Measurements from ENCODE around the gene IKBKG. TPM values are rescaled to one million over a fixed set of nuclear protein-coding genes. Genes with fewer than 3 reads are reported as not detected.

IKBKG gene
- total and polyA plus RNA-seq, 7 donors = 9.2 to 28.9 (median 15.5) TPM

Small RNAs within 50 kb of the gene (small RNA-seq; reads per million reads assigned to genes)
- gene AC244090.1 = 0 reads per million in 3 donors

Other genes starting within 250 kb of the IKBKG start
- 1,000 to 10,000 TPM; 2,494 to 9,435 (median 5,341) TPM for gene FLNA, start 173.0 kb upstream of the IKBKG start, total RNA-seq
- gene FLNA, start 173.0 kb upstream of the IKBKG start, polyA plus RNA-seq = 100 to 1,000 TPM in 1 of 3 donors, 10 to 100 TPM in 2; 27.0 to 442 (median 42.0) TPM
- gene EMD, start 168.3 kb upstream of the IKBKG start, total RNA-seq = 10 to 100 TPM; 44.3 to 66.8 (median 48.6) TPM
- 10 to 100 TPM; 40.7 to 87.9 (median 42.6) TPM for gene EMD, start 168.3 kb upstream of the IKBKG start, polyA plus RNA-seq
- 1,000 to 10,000 TPM; 3,138 to 8,651 (median 6,770) TPM for gene RPL10, start 149.2 kb upstream of the IKBKG start, total RNA-seq
- gene RPL10, start 149.2 kb upstream of the IKBKG start, polyA plus RNA-seq = 1,000 to 10,000 TPM; 4,760 to 8,094 (median 5,003) TPM
- 10 to 100 TPM; 10.9 to 21.8 (median 16.6) TPM for gene DNASE1L1, start 138.4 kb upstream of the IKBKG start, total RNA-seq
- 10 to 100 TPM; 15.5 to 25.7 (median 17.4) TPM for gene DNASE1L1, start 138.4 kb upstream of the IKBKG start, polyA plus RNA-seq
- gene TAFAZZIN, start 136.1 kb upstream of the IKBKG start, total RNA-seq = 10 to 100 TPM; 35.7 to 58.2 (median 36.6) TPM
- 10 to 100 TPM in 1 of 3 donors, 1 to 10 TPM in 2; 8.4 to 48.0 (median 9.2) TPM for gene TAFAZZIN, start 136.1 kb upstream of the IKBKG start, polyA plus RNA-seq
- 10 to 100 TPM; 16.5 to 54.6 (median 27.0) TPM for gene ATP6AP1, start 118.9 kb upstream of the IKBKG start, total RNA-seq
- gene ATP6AP1, start 118.9 kb upstream of the IKBKG start, polyA plus RNA-seq = 10 to 100 TPM; 18.6 to 87.7 (median 39.1) TPM
- 100 to 1,000 TPM in 1 of 4 donors, 10 to 100 TPM in 3; 71.7 to 101 (median 86.1) TPM for gene GDI1, start 110.5 kb upstream of the IKBKG start, total RNA-seq
- gene GDI1, start 110.5 kb upstream of the IKBKG start, polyA plus RNA-seq = 10 to 100 TPM; 50.9 to 75.4 (median 51.1) TPM
- 10 to 100 TPM; 40.5 to 78.1 (median 48.7) TPM for gene FAM50A, start 103.5 kb upstream of the IKBKG start, total RNA-seq
- 10 to 100 TPM; 61.9 to 85.1 (median 85.1) TPM for gene FAM50A, start 103.5 kb upstream of the IKBKG start, polyA plus RNA-seq
- gene PLXNA3, start 89.3 kb upstream of the IKBKG start, total RNA-seq = 10 to 100 TPM in 1 of 4 donors, 1 to 10 TPM in 3; 3.1 to 12.7 (median 5.9) TPM
- 10 to 100 TPM in 1 of 3 donors, 1 to 10 TPM in 2; 4.2 to 22.9 (median 8.6) TPM for gene PLXNA3, start 89.3 kb upstream of the IKBKG start, polyA plus RNA-seq
- 10 to 100 TPM; 15.5 to 32.7 (median 22.4) TPM for gene LAGE3, start 68.3 kb upstream of the IKBKG start, total RNA-seq
- 10 to 100 TPM; 12.7 to 25.4 (median 21.6) TPM for gene LAGE3, start 68.3 kb upstream of the IKBKG start, polyA plus RNA-seq
- gene UBL4A, start 61.0 kb upstream of the IKBKG start, total RNA-seq = 10 to 100 TPM; 31.6 to 51.0 (median 44.1) TPM
- gene UBL4A, start 61.0 kb upstream of the IKBKG start, polyA plus RNA-seq = 10 to 100 TPM; 36.5 to 44.4 (median 36.5) TPM
- gene SLC10A3, start 57.0 kb upstream of the IKBKG start, total RNA-seq = 10 to 100 TPM; 17.5 to 28.8 (median 20.7) TPM
- gene SLC10A3, start 57.0 kb upstream of the IKBKG start, polyA plus RNA-seq = 10 to 100 TPM; 12.9 to 22.6 (median 18.0) TPM
- 10 to 100 TPM; 30.7 to 49.0 (median 40.6) TPM for gene FAM3A, start 31.4 kb upstream of the IKBKG start, total RNA-seq
- 10 to 100 TPM; 49.7 to 64.9 (median 57.1) TPM for gene FAM3A, start 31.4 kb upstream of the IKBKG start, polyA plus RNA-seq
- 10 to 100 TPM; 15.0 to 32.1 (median 19.8) TPM for gene G6PD, start 774 bp upstream of the IKBKG start, total RNA-seq
- 10 to 100 TPM in 2 of 3 donors, 1 to 10 TPM in 1; 9.0 to 34.6 (median 17.8) TPM for gene G6PD, start 774 bp upstream of the IKBKG start, polyA plus RNA-seq
- under 1 TPM in 1 of 4 donors, not detected in 3; 0.54 TPM for gene CTAG1A, start 37.5 kb downstream of the IKBKG start, total RNA-seq
- gene CTAG1A, start 37.5 kb downstream of the IKBKG start, polyA plus RNA-seq = not detected
- gene CTAG1B, start 71.7 kb downstream of the IKBKG start, total RNA-seq = not detected
- not detected for gene CTAG1B, start 71.7 kb downstream of the IKBKG start, polyA plus RNA-seq
- not detected for gene CTAG2, start 106.0 kb downstream of the IKBKG start, total RNA-seq
- 1 to 10 TPM in 1 of 3 donors, not detected in 2; 3.0 TPM for gene CTAG2, start 106.0 kb downstream of the IKBKG start, polyA plus RNA-seq
- 1 to 10 TPM; 2.0 to 5.5 (median 4.1) TPM for gene GAB3, start 203.5 kb downstream of the IKBKG start, total RNA-seq
- gene GAB3, start 203.5 kb downstream of the IKBKG start, polyA plus RNA-seq = 1 to 10 TPM in 1 of 3 donors, under 1 TPM in 2; 0.46 to 2.5 (median 0.60) TPM
- 10 to 100 TPM; 18.2 to 38.8 (median 19.2) TPM for gene DKC1, start 215.2 kb downstream of the IKBKG start, total RNA-seq
- gene DKC1, start 215.2 kb downstream of the IKBKG start, polyA plus RNA-seq = 10 to 100 TPM; 19.7 to 47.5 (median 24.0) TPM